ENCODE measurements around the gene SLC36A4.

DNA sequence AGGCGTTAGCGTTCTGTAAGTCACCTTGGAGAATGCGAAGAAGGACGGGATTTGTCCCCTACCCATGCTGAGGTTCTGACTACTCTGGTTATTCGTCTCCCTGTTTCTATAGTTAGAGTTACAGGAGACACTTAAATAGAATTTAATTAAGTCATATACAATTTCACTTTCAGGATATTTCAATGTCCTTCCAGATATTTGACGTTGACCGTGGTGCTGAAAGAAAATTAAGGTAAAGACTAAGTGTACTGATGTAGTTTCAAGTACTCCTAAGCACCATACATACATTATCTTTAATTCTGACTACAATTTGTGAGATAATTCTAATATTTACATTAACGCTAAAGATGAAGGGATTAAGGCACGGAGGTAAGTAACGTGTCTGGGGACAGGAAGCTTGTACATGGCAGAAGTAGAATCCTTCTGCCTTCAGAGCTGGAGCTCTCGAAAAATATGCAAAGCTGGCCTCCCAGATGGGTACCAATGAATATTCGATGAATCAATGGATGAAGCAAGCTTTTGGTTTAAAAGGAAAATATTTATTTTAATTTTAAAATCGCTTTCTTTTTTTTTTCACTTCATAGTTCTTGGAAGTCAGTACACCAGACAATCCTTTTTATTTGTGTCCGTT is 539 bp upstream of the SLC36A4 start:
- TF ChIP-seq, protein P1, sequence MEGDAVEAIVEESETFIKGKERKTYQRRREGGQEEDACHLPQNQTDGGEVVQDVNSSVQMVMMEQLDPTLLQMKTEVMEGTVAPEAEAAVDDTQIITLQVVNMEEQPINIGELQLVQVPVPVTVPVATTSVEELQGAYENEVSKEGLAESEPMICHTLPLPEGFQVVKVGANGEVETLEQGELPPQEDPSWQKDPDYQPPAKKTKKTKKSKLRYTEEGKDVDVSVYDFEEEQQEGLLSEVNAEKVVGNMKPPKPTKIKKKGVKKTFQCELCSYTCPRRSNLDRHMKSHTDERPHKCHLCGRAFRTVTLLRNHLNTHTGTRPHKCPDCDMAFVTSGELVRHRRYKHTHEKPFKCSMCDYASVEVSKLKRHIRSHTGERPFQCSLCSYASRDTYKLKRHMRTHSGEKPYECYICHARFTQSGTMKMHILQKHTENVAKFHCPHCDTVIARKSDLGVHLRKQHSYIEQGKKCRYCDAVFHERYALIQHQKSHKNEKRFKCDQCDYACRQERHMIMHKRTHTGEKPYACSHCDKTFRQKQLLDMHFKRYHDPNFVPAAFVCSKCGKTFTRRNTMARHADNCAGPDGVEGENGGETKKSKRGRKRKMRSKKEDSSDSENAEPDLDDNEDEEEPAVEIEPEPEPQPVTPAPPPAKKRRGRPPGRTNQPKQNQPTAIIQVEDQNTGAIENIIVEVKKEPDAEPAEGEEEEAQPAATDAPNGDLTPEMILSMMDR (IDR thresholded peaks at IDR 0.05) = no peak
- TF ChIP-seq POLR2A (IDR thresholded peaks at IDR 0.05) = no peak

Data from lower leg skin (tissue), 3 donors.